Inferior parietal cortex (tissue), 1 donor: Measurements from ENCODE around the gene ZNF790.

ENCODE experiments used
- DNase-seq: peaks from one replicate; pipeline ENCODE4 v3.0.0-alpha.2; 2016; ENCODE audit errors: extremely low spot score

The ZNF790 gene

GRCh38 chr19:36772311-36773222 lies 65.6 kb downstream of the ZNF790 start, which contains the start of gene ZNF850:
Gene ZNF850 (minus strand): TSS chr19:36772807. CDS start chr19:36762606, 10,201 bp downstream.
- peak; percentile 97 for DNase-seq

DNA sequence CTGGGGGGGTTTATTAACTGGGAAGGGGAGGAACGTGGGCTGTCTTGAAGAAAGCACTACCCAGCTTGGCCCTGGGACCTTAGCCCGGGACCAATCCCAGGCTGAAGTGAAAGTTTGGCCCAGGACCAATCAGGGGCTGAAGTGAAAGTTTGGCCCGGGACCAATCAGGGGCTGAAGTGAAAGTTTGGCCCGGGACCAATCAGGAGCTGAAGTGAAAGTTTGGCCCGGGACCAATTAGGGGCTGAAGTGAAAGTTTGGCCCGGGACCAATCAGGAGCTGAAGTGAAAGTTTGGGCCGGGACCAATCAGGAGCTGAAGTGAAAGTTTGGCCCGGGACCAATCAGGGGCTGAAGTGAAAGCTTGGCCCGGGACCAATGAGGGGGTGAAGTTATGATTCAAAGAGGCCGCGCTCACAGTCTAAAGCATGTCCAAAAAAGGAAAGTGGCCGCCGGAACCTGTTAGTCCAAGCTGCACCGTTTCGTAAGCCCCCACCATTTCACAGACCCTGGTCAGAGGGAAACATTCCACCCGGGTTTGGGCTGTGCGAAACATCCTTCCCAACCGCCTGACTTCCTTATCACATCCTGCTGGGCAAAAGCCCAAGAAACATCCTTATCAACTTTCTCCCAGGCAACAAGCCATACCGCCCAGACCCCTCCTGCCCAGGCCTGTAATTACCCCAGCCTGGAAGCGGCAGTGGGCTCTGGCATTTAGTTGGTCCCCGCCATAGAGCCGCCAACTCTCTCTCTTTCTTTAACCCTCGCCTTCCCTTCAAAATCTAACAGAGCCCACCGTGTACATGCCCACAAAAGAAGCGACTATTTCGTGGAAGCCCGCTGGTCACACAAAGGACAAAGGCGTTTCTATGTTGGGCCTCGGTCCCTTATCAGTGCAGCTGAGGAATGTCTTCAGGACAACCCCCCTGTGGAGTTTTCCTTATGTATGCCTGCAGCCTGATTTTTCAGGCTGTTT lies 66.6 kb downstream of the ZNF790 start:
- DNase-seq: peak; percentile 22
